ENCODE measurements around the gene SLC12A6.

GRCh38 chr15:34292621-34293020, 45.0 kb downstream of the SLC12A6 start:
- TF ChIP-seq CTCF (IDR thresholded peaks at IDR 0.05) (no peak), POLR2AphosphoS5 (IDR thresholded peaks at IDR 0.05) (no peak), EP300 (IDR thresholded peaks at IDR 0.05) (no peak), POLR2A (IDR thresholded peaks at IDR 0.05) (no peak)

Measured in stomach (tissue), 4 donors.